ACHN (cell line): ENCODE measurements around the gene SSR1.
"Not testable (repeated sequence)": the region's sequence is repeated elsewhere in the genome, so short reads cannot be mapped to it uniquely, and the experiment has no call there.

ENCODE experiments used
- DNase-seq: peaks from one replicate; pipeline ENCODE4 v3.0.0-alpha.2; 2015
- in situ Hi-C: cut with HindIII; loops from 2 replicates; pipeline ENCODE4 v1.10.0; 2017; ENCODE audit warnings: low sequenced_read_pairs, low pct_ligation_motif_present, low pct_unique_long_range_greater_than_20kb

SSR1 gene

GRCh38 chr6:7295916-7296315, 17.1 kb downstream of the SSR1 start:
- in situ Hi-C loops, result loop anchor here (25.0 kb wide), 1 partner anchor 291 kb away; the partner anchor contains the start of gene SNRNP48
- DNase-seq, result no peak

- DNase-seq, result no peak
- in situ Hi-C loops, result loop anchor here (25.0 kb wide), 1 partner anchor 295 kb away; the partner anchor contains the start of gene SNRNP48
Observed at GRCh38 chr6:7292596-7293255, 20.3 kb downstream of the SSR1 start.

DNA sequence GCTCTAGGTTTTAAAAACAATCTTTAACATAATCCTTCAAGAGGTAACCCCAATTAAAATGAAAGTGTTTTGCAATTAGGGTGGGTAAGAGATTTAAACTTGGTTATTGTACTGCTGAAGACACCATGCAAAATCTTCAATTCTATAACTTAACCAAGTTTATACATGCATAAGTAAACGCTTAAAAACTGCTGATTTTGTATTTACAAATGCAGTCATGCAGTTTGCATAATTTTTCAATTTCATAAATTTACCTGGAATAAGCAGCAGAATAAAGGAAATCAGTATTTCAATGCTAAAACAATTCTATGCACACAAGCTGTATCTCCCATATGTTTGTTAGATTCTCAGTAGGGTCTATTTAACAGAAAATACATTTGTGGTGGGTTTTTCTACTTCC, 22.9 kb downstream of the SSR1 start:
- no peak for DNase-seq
- in situ Hi-C loops, result loop anchor here (25.0 kb wide), 1 partner anchor 297 kb away; the partner anchor contains the start of gene SNRNP48

DNA sequence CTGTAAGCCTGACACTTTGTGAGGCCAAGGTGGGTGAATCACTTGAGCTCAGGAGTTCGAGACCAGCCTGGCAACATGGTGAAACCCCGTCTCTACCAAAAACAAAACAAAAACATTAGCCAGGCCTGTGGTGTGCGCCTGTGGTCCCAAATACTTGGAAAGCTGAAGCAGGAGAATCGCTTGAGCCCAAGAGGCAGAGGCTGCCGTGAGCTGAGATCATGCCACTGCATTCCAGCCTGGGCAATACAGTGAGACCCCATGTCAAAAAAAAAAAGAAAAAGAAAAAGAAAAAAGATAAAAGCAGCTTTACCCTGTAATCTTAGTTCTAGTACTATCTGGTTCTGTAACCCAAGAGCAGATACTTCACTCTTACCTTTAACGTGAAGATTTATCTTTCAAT, 27.6 kb downstream of the SSR1 start:
- no peak for DNase-seq
- in situ Hi-C loops, result loop anchor here (25.0 kb wide), 1 partner anchor 302 kb away; the partner anchor contains the start of gene SNRNP48

DNA sequence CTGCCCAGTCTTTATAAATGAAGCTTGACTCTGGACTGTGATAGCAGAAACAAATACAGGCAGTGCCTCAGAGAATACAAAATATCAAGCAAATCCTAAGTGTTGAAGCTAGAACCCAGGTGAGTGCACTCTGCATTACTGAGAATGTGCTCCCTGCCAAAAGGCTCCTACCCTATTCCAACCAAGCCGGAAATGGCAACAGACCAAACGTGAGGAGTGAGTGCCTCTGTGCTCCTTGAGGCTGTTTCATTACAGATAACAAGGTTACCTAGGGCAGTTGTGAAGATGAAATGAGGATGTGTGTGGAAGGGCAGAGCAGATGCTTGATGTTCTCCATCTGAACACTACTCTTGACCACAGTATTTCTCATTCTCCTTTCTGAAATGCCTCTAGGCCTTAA, 29.3 kb downstream of the SSR1 start:
- no peak for DNase-seq
- in situ Hi-C loops, result loop anchor here (25.0 kb wide), 1 partner anchor 304 kb away; the partner anchor contains the start of gene SNRNP48

DNA sequence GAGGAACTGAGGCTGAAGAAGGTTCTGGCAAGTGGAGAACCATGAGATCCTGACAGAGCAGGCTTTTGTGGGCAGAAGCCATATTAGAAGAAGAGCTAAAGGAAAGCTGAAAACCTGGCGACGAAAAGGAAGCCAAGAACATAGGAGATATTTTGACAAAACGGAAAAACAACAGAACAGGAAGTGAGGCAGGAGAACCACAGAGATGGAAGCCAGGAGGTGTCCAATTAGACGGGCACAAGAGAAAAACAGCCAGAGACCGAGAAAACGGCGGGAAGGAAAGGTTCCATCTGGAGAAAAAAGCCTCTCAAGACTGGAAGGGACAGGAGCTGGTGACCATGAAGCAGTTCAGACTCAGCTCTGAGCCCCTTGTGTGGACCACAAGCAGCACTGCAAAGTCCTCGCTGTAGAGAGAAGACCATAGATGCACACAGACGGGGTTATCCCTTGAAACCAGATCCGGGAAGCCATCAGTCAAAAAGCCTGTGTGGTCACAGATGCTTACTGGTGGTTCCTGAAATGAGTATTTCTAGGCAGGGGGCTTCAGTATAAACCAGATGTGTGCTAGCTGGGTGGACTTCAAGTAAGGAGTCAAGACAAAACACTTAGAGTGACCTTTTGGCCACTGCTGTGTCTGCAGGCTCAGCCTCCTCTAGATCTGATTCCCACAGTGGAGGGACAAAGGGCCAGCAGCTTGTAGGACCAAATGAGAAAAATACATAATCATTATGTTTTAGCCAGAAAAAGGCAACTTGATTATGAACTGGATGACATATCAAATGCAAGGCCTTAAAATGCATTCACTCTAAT, 30.7 kb downstream of the SSR1 start:
- in situ Hi-C loops, result loop anchor here (25.0 kb wide), 1 partner anchor 305 kb away; the partner anchor contains the start of gene SNRNP48
- no peak for DNase-seq

DNA sequence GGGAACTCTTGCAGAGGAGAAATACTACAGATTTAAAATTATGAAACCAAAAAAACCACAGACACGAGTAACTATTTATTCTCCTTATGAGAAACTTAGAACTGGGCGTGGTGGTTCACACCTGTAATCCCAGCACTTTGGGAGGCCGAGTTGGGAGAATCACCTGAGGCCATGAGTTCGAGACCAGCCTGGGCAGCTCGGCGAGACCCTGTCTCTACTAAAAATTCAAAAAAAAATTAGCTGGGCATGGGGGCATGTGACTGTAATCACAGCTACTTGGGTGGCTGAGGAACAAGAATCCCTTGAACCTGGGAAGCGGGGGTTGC, 36.8 kb downstream of the SSR1 start:
- in situ Hi-C loops, result loop anchor here (25.0 kb wide), 1 partner anchor 311 kb away; the partner anchor contains the start of gene SNRNP48

DNA sequence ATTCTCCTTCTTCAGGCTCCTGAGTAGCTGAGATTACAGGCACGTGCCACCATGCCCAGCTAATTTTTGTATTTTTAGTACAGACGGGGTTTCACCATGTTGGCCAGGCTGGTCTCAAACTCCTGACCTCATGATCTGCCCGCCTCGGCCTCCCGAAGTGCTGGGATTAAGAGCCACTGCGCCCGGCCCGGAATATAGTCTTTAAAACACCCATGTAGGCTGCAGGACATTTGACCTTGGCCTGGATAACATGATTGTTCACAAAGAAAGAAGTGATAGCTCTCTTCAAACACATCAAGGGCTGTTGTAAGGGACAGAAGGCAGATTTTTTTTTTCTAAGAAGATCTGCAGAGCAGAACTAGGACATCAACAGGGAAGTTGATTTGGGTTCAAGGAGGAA, 38.5 kb downstream of the SSR1 start:
- in situ Hi-C loops, DNase-seq: not testable (repeated sequence)

More for the DNA sequence above, 36.8 kb downstream of the SSR1 start:
- DNase-seq, result no peak

DNA sequence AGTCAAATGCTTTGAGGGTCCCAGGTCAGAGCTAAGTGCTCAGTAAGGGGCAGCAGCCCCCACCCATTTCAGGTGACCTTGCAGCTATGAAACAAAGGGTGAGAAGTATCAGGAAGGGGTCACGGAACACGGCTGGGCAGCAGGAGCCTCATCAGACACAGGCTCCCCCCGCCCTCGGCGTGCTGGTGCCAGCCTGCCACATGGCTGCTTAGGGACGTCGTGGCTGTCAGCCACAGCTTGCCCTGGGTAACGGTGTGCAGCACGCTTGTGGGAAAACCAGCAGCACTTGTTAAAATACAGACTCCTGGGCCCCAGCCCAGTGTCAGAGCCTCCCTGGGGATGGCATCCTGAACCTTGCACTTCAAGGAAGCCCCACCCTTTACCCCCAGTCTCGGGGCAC, 39.3 kb downstream of the SSR1 start:
- in situ Hi-C loops, result no loop called here
- no peak for DNase-seq

- DNase-seq, result no peak
- in situ Hi-C loops, result no loop called here
Observed at GRCh38 chr6:7271205-7271534, 41.8 kb downstream of the SSR1 start.

GRCh38 chr6:7270320-7271204, 42.4 kb downstream of the SSR1 start:
- in situ Hi-C loops, result no loop called here
- no peak for DNase-seq

DNA sequence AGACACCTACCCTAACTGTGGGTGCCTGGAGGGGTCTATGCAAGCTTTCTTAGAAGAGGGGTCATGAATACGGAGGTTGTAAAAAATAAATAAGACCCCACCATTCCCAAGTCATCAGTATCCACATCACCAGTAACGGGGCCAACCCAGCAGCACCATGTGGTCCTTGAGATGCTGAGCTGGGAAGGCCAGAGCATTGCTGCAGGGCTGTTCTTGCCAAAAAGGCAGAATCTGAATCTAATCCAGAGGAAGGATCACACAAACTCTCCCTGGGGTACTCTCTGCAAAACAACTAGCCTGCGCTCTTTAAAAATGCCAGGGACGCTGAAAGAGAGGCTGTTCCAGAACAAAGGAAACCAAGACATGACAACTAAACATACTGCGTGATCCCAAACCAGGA, 43.2 kb downstream of the SSR1 start:
- in situ Hi-C loops, result no loop called here

GRCh38 chr6:7268816-7269555, 44.0 kb downstream of the SSR1 start:
- in situ Hi-C loops, result no loop called here

More for the DNA sequence above, 43.2 kb downstream of the SSR1 start:
- DNase-seq, result no peak

DNA sequence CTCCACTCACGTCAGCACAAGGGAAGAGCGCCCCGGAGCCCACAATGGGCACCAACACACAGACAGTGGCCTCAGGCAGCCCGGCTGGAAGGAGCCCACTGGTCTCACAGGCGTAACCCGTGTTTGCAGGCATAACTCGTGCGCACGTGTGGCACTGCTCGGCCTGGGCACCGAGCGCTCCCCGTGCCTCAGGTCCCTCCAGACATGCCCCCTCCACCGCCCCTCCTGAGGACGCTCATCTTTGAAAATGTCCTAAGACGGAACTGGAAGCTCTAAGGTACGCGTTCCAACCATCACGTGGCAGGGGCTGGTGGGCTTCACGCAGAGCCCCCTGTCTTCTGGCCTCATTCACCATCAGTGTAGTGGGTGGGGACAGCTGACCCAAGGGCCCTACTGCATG, 44.6 kb downstream of the SSR1 start:
- DNase-seq, result no peak
- in situ Hi-C loops, result no loop called here

More at GRCh38 chr6:7268816-7269555, 44.0 kb downstream of the SSR1 start:
- no peak for DNase-seq

DNA sequence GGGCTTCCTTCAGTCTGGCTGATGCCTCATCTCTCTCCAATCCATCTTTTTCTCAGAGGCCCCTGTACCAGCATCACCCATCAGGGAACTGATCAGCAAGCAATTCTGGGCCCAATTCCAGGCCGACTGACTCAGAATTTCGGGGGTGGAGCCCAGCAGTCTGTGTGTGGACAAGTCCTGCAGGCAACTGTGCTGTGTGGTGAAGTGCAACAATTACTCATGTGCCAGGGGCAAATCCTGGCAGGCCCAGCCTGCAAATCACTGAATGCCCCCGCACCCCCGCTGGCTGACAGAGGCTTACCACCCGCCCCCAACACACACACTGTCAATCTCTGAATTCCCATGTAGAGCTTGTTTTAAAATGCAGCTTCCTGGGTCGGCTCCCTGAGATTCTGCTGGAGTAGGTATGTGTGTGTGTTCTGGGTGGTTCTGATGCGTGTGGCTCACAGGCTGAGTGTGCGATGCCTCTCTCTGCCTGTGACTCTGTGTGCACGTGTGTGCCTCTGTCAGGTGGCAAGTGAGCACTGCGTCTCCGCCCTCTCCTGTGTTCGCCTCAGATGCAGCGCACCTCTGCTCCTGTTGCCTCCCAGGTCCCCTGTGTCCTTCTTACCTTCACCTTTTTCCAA, 45.4 kb downstream of the SSR1 start:
- in situ Hi-C loops, result no loop called here

GRCh38 chr6:7267071-7267465, 45.9 kb downstream of the SSR1 start:
- in situ Hi-C loops, result no loop called here
- DNase-seq, result no peak

More for the DNA sequence above, 45.4 kb downstream of the SSR1 start:
- peak; percentile 90 for DNase-seq

GRCh38 chr6:7265385-7265726, 47.6 kb downstream of the SSR1 start:
- DNase-seq, in situ Hi-C loops: not testable (repeated sequence)
